Peyer's patch (tissue), 4 donors: ENCODE results near the gene ZNF433.

Experiments used
- CTCF ChIP-seq, 6 experiments: fragments of 450-650 bp in 4 of 6; fragments of 200-600 bp in 2 of 6; sonication (generic) in 1 of 6; IDR thresholded peaks; one replicate each; pipeline ENCODE4 v1.5.1; 2017 to 2019; ENCODE audit warnings: antibody characterized with exemption in 6 of 6, mild to moderate bottlenecking in 3 of 6, moderate library complexity in 1 of 6
- POLR2A ChIP-seq, 2 donors: fragments of 450-650 bp; IDR thresholded peaks; one replicate each; pipeline ENCODE4 v1.5.1; 2017; ENCODE audit warnings: antibody characterized with exemption in 2 of 2, mild to moderate bottlenecking in 2 of 2, moderate library complexity in 2 of 2

GRCh38 chr19:12055784-12056183 is 20.3 kb upstream of the ZNF433 start:
- TF ChIP-seq CTCF (IDR thresholded peaks at IDR 0.05) (no peak), POLR2A (IDR thresholded peaks at IDR 0.05) (no peak)
